Loucy (cell line): Measurements from ENCODE around the gene PLEKHM2.

Experiments
- H2AFZ ChIP-seq: fragments of 200-600 bp; sonication (generic); 2 replicates; pipeline ENCODE4 v1.6.0; 2016; ENCODE audit warnings: antibody characterized with exemption, mild to moderate bottlenecking, low read length, moderate library complexity
- H3F3A ChIP-seq: fragments of 200-600 bp; 2 replicates; pipeline ENCODE4 v1.6.0; 2016; ENCODE audit warnings: antibody characterized with exemption, low read depth, mild to moderate bottlenecking
- H3K27me3 ChIP-seq: fragments of 200-600 bp; sonication (generic); 2 replicates; pipeline ENCODE4 v1.6.1; 2014; ENCODE audit warnings: low read length, mild to moderate bottlenecking; ENCODE audit not compliant: insufficient read depth, poor library complexity, severe bottlenecking
- H3K36me3 ChIP-seq: fragments of 200-600 bp; sonication (generic); 2 replicates; pipeline ENCODE4 v1.6.1; 2016; ENCODE audit warnings: low read length; ENCODE audit not compliant: insufficient read depth
- H3K4me1 ChIP-seq: fragments of 200-600 bp; sonication (generic); 2 replicates; pipeline ENCODE4 v1.5.1; 2014; ENCODE audit warnings: low read length, mild to moderate bottlenecking; ENCODE audit not compliant: insufficient read depth, poor library complexity, severe bottlenecking
- H3K4me2 ChIP-seq: fragments of 200-600 bp; sonication (generic); 2 replicates; pipeline ENCODE4 v1.6.0; 2014; ENCODE audit warnings: antibody characterized with exemption, low read length, low read depth, mild to moderate bottlenecking; ENCODE audit not compliant: poor library complexity, severe bottlenecking
- H3K4me3 ChIP-seq: fragments of 200-600 bp; sonication (generic); 2 replicates; pipeline ENCODE4 v1.5.1; 2014; ENCODE audit warnings: low read length, mild to moderate bottlenecking, mixed read lengths; ENCODE audit not compliant: poor library complexity, severe bottlenecking
- H3K79me2 ChIP-seq: fragments of 200-600 bp; sonication (generic); 2 replicates; pipeline ENCODE4 v1.6.1; 2014; ENCODE audit warnings: low read length; ENCODE audit not compliant: insufficient read depth
- H3K9ac ChIP-seq: fragments of 200-600 bp; sonication (generic); 2 replicates; pipeline ENCODE4 v1.6.0; 2014; ENCODE audit warnings: mild to moderate bottlenecking, low read depth, low read length, moderate library complexity; ENCODE audit not compliant: poor library complexity, severe bottlenecking
- H3K9me2 ChIP-seq: fragments of 200-600 bp; sonication (generic); replicated peaks from 2 replicates; pipeline ENCODE4 v1.6.1; 2016; ENCODE audit warnings: low read depth, low read length, mixed read lengths
- H3K9me3 ChIP-seq: fragments of 200-600 bp; sonication (generic); 2 replicates; pipeline ENCODE4 v1.6.1; 2014; ENCODE audit warnings: mild to moderate bottlenecking, antibody characterized with exemption, low read length, low read depth; ENCODE audit not compliant: insufficient read depth
- H4K20me1 ChIP-seq: fragments of 200-600 bp; sonication (generic); 2 replicates; pipeline ENCODE4 v1.6.0; 2014; ENCODE audit warnings: antibody characterized with exemption, low read length, mild to moderate bottlenecking; ENCODE audit not compliant: insufficient read depth, poor library complexity, severe bottlenecking
- CTCF ChIP-seq: fragments of 200-600 bp; sonication (generic); conservative IDR thresholded peaks from 2 replicates; pipeline ENCODE4 v1.5.1; 2014; ENCODE audit warnings: mild to moderate bottlenecking, antibody characterized with exemption, low read length
- EZH2phosphoT487 ChIP-seq: fragments of 200-600 bp; IDR thresholded peaks from 2 replicates; pipeline ENCODE4 v1.6.1; 2018; ENCODE audit warnings: antibody characterized with exemption, mild to moderate bottlenecking, moderate library complexity, borderline replicate concordance

Gene PLEKHM2

DNA sequence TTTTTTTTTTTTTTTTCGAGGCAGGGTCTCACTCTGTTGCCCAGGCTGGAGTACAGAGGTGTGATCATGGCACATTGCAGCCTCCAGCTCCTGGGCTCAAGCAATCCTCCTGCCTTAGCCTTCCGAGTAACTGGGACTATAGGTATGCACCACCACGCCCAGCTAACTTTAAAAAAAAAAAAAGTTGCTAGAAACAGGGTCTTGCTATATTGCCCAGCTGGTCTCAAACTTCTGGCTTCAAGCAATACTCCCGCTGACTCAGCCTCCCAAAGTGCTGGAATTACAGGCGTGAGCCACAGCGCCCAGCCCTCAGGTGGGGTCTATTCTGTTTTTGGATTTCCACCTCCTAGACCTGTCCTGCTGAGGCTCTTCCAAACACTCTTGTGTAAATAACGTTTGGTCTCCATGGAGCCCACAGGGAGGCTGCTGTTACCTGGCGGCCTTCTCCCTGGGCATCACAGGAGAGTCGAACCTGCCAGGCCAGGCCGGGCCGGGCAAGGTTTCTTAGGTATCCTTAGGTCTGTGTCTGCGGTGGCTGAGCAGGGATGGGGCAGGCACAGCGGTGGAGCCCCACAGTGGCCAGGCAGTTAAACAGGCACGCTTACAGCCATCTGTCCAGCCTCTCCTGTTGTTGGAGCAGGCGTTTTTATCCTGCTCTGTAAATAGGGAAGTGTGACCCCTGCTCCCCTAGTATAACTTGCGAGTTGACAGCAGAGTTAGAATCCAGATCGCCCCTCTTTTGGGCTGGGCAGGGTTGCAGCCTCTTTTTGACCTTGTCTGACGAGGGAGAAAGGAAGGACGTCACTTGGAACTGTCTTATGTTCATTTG, 18.8 kb downstream of the PLEKHM2 start:
- H3K9me3 ChIP-seq, result no peaks in the 10 kb centered on the region
- H3K79me2 ChIP-seq, result peaks cover 42% of the 10 kb centered on the region; the same call in 1 of the 2 replicates
- H3K9ac ChIP-seq, result no peak overlapping the region
- H3K4me2 ChIP-seq, result no peak overlapping the region
- H3K36me3 ChIP-seq, result peaks cover 7% of the 10 kb centered on the region; the same call in 1 of the 2 replicates
- H3F3A ChIP-seq, result no peaks in the 10 kb centered on the region
- no peak overlapping the region for H3K4me3 ChIP-seq
- H2AFZ ChIP-seq, result no peak overlapping the region
- H3K9me2 ChIP-seq, result no peaks in the 10 kb centered on the region
- TF ChIP-seq EZH2phosphoT487 (no peak), CTCF (peak; percentile 18; the same call in 1 of the 2 replicates)
- H3K27me3 ChIP-seq, result no peaks in the 10 kb centered on the region
- H3K4me1 ChIP-seq, result no peaks in the 10 kb centered on the region
- no peaks in the 10 kb centered on the region for H4K20me1 ChIP-seq

DNA sequence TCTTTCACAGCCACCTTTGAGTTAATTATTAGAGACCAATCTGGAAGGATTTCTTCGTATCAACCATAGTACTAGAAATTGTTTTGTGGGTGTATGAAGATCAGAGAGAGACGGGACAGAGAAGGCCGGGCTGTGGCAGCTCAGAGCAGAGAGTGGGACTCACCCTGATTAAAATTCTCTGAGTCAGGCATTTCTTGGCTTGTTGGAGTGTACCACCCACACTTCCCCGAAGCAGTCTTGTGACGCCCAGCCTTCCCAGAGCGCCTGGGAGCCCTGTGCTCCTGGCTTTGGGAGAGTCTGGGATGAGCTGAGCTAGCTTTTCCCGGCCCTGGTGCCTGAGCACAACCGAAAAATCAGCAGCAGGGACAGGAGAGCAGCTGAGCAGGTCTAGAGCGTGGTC, 19.4 kb downstream of the PLEKHM2 start:
- Histone ChIP-seq H4K20me1 (no peaks in the 10 kb centered on the region), H3F3A (no peaks in the 10 kb centered on the region), H3K4me1 (no peaks in the 10 kb centered on the region), H3K27me3 (no peaks in the 10 kb centered on the region), H3K36me3 (peaks cover 7% of the 10 kb centered on the region; the same call in 1 of the 2 replicates), H3K4me2 (no peak overlapping the region), H3K4me3 (no peak overlapping the region), H2AFZ (no peak overlapping the region), H3K9me3 (no peaks in the 10 kb centered on the region), H3K9ac (no peak overlapping the region), H3K9me2 (no peaks in the 10 kb centered on the region), H3K79me2 (peaks cover 43% of the 10 kb centered on the region; the same call in 1 of the 2 replicates)
- TF ChIP-seq CTCF (no peak), EZH2phosphoT487 (no peak)

GRCh38 chr1:15704526-15705183, 20.5 kb downstream of the PLEKHM2 start:
- Histone ChIP-seq H3F3A (no peaks in the 10 kb centered on the region), H3K79me2 (peaks cover 54% of the 10 kb centered on the region; the same call in 1 of the 2 replicates), H3K4me3 (no peak overlapping the region), H2AFZ (no peak overlapping the region), H3K36me3 (peaks cover 7% of the 10 kb centered on the region; the same call in 1 of the 2 replicates), H3K4me2 (no peak overlapping the region), H3K9me2 (no peaks in the 10 kb centered on the region), H3K27me3 (no peaks in the 10 kb centered on the region), H3K9ac (no peak overlapping the region), H3K9me3 (no peaks in the 10 kb centered on the region), H3K4me1 (no peaks in the 10 kb centered on the region), H4K20me1 (no peaks in the 10 kb centered on the region)
- TF ChIP-seq CTCF (no peak), EZH2phosphoT487 (no peak)
